Activated CD4-positive, alpha-beta T cell treated with anti-CD3 and anti-CD28 coated beads, Interleukin-2, Interleukin-6, amounts not matched to agents 100 ng/mL and 50 ng/mL, durations not matched to agents 16 hours and 8 hours (primary cell): ENCODE measurements around the gene ZNF528.

Source experiments
- DNase-seq: peaks from one replicate; pipeline ENCODE4 v3.0.0-alpha.2; 2020

Gene ZNF528

GRCh38 chr19:52397310-52398080 is at the start of gene ZNF528:
TSS of gene ZNF528 (plus strand) at chr19:52397849. CDS start at chr19:52402014, 4,165 bp downstream.
- peak; percentile 89 for DNase-seq

GRCh38 chr19:52351512-52351911 is 46.1 kb upstream of the ZNF528 start:
- DNase-seq: no peak

DNA sequence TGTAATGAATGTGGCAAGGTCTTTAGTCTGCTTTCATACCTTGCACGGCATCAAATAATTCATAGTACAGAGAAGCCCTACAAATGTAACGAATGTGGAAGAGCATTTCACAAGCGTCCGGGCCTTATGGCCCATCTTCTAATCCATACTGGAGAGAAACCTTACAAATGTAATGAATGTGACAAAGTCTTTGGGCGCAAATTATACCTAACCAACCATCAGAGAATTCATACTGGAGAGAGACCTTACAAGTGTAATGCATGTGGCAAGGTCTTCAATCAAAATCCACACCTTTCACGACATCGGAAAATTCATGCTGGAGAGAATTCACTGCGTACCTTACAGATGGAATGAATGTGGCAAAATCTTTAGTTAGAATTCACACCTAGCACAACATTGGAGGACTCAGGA is 31.2 kb upstream of the ZNF528 start:
- no peak for DNase-seq

- DNase-seq: peak; percentile 86
Observed at GRCh38 chr19:52369559-52370340, 27.9 kb upstream of the ZNF528 start, which contains the start of gene ZNF880. TSS of gene ZNF880 (plus strand) at chr19:52369923. CDS start at chr19:52369966, 43 bp downstream.

DNA sequence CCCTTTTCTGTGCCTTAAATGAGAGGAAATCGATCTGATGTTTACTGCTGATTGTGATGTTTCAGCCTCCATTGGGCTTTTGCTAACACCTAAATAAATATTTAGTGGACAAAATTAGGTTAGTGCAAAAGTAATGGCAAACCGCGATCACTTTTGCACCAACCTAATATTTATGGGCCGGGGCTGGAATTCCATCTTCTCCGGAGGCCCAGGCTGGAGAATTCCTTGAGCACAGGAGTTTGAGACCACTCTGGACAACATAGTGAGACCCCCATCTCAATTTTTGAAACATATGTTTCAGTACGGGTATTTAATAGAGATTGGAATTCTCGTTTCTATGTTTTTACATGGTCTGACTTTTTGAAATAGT is 27.3 kb upstream of the ZNF528 start:
- no peak for DNase-seq

GRCh38 chr19:52391135-52391534 is 6.5 kb upstream of the ZNF528 start:
- no peak for DNase-seq

DNA sequence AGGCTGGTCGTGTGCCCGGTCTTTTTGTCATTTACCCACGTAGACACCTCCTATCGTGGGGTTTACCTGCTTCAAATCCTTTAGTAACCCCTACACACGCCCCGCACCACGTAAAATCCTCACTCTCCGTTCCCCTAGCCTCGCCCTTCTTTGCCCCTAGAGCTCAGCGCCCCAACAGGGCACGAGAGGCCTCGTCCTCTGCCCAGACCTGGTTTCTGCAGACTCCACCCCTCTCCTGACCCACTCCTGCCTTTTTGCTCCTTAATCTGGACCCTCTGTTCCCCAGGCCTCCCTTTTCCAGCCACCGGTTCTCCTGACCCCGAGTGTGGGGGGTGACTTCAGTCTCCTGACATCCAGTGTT is 412 bp downstream of the ZNF528 start:
- no peak for DNase-seq

GRCh38 chr19:52410276-52410675 is 12.6 kb downstream of the ZNF528 start:
- DNase-seq: no peak

DNA sequence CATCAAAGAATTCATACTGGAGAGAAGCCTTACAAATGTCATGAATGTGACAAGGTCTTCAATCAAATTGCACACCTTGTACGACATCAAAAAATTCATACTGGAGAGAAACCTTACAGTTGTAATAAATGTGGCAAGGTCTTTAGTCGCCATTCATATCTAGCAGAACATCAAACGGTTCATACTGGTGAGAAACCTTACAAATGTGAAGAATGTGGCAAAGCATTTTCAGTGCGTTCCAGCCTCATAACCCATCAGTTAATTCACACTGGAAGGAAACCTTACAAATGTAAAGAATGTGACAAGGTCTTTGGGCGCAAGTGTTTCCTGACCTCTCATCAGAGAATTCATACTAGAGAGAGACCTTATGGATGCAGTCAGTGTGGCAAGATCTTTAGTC is 18.1 kb downstream of the ZNF528 start:
- DNase-seq: no peak

DNA sequence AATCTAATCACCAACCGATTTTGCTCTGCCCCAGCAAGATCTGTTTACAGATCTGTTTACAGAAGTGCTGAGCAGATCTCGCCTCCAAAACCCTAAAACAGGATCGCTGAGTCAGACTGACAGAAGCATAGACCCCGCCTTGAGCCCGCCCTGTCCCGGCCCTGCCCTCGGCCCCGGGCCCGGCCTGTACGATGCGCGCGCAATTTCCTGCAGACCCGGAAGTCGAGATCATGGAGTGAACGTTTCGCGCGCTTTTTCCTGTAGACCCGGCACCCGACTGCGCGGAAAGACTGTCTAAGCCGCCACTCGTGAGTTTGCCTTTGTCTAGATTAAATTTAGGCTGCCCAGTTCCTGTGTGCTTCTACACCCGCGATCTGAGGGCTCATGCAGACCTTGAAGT is 31.3 kb downstream of the ZNF528 start, which contains the start of gene ZNF534:
ZNF534 (plus strand) TSS at position 212 of the 400 bp plus-strand sequence. CDS start 2,327 bp downstream, outside the sequence.
- no peak for DNase-seq

GRCh38 chr19:52442179-52442578 is 44.5 kb downstream of the ZNF528 start:
- no peak for DNase-seq

- no peak for DNase-seq
Observed at GRCh38 chr19:52444506-52444905, 46.9 kb downstream of the ZNF528 start.

DNA sequence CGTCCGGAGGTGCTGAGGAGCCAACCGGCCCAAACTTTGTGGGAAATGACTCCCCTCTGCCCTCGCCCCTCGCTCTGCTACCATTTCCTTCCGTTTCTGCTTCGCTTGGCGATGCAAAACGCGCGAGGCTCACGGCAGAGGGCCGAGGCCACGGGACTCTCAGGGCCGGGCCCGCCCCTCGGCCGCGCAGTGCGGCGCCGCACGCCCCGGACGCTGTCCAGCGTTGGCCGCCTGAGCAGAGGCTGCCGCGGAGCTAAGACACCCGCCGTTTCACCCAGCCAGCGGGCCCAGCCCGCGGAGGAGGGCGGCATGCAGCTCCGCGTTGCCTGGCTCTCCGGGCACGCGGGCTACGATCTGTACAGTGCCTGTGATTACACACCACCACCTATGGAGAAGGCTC is 53.6 kb downstream of the ZNF528 start:
- no peak for DNase-seq

DNA sequence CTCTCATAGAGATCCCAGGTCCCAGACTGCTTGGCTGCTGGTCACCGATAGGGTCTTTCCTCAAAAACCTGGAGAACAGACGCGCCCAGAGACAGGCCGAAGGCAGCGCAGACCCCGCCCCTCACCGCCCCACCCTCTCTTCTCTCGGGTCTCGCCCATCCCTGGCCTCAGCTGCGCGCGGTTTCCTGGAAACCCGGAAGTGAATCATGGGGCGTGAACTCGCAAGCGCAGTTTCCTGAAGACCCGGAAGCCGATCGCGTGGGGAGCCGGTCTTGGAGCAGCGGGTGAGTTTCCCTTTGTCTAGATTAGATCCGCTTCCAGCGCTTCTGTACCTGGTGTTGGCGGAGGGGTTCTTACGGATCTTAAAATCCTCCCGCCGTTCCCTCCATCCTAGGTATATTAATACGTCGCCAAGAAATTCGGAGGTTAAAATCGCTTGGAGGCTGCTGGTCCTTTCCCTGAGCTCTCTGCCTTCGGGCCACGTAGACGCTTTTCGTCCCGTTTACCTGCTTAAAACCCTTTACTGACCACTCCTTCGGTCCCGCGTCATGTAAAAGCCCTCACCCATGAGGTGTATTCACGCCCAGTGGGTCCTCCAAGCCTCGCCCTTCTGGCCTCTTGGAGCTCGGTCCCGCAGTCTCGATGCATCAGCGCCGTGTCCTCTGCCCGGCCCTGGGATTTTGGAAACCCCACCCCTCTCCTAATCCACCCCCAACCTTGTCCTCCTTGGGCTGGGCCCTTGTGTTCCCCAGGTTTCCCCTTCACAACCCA is 55.9 kb downstream of the ZNF528 start, which contains the start of gene ZNF578:
ZNF578 (plus strand) TSS at position 230 of the 771 bp plus-strand sequence. CDS start 48,293 bp downstream, outside the sequence.
- peak; percentile 54 for DNase-seq

- no peak for DNase-seq
Observed at GRCh38 chr19:52464798-52465470, 67.3 kb downstream of the ZNF528 start.
